Naive thymus-derived CD4-positive, alpha-beta T cell (primary cell): ENCODE measurements around the gene RPS29. TPM values are rescaled to one million over a fixed set of nuclear protein-coding genes. Genes with fewer than 3 reads are reported as not detected.

ENCODE experiments used
- ATAC-seq: fragments of 150-1000 bp; cut with Tn5 transposase; 2 replicates; pipeline ENCODE4 v1.10.0; 2021; ENCODE audit warnings: mild to moderate bottlenecking, moderate library complexity
- CTCF ChIA-PET: fragments of 350-600 bp; sonication (Branson Sonifier 250); formaldehyde crosslinking; loops from one replicate; lab custom pipeline; 2021; ENCODE audit warnings: antibody characterized with exemption; lab: Charles Lee
- POLR2A ChIA-PET: fragments of 350-600 bp; sonication (Branson Sonifier 250); formaldehyde crosslinking; loops from one replicate; lab custom pipeline; 2021; ENCODE audit warnings: antibody characterized with exemption, inconsistent platforms; lab: Charles Lee
- DNase-seq, 9 donors: peaks; one replicate each; pipeline versions ENCODE4 v3.0.0 to v3.0.0-alpha.2; 2020 to 2022; ENCODE audit warnings: mixed read lengths in 1 of 9
- H3K27ac ChIP-seq: one replicate; pipeline ENCODE4 v1.7.0; 2013; ENCODE audit warnings: mild to moderate bottlenecking, low read depth, low read length, moderate library complexity
- H3K27me3 ChIP-seq, 2 donors: one replicate each; pipeline ENCODE4 v1.7.0; 2013; ENCODE audit warnings: low read length in 2 of 2, mild to moderate bottlenecking in 2 of 2, moderate library complexity in 2 of 2; ENCODE audit not compliant: control insufficient read depth in 2 of 2, insufficient read depth in 2 of 2
- H3K36me3 ChIP-seq, 3 experiments: 1 replicate in 2 of 3; 2 replicates in 1 of 3; pipeline ENCODE4 v1.7.0; 2013; ENCODE audit warnings: low read length in 3 of 3, mild to moderate bottlenecking in 3 of 3, moderate library complexity in 1 of 3; ENCODE audit not compliant: insufficient read depth in 3 of 3, control insufficient read depth in 2 of 3
- H3K4me1 ChIP-seq, 2 donors: one replicate each; pipeline ENCODE4 v1.7.0; 2013; ENCODE audit warnings: low read length in 2 of 2, mild to moderate bottlenecking in 2 of 2, moderate library complexity in 1 of 2; ENCODE audit not compliant: control insufficient read depth in 2 of 2, insufficient read depth in 2 of 2
- H3K4me3 ChIP-seq: 2 replicates; pipeline ENCODE4 v1.7.0; 2013; ENCODE audit warnings: mild to moderate bottlenecking, low read length
- H3K9me3 ChIP-seq, 3 experiments: 1 replicate in 2 of 3; 2 replicates in 1 of 3; pipeline ENCODE4 v1.7.0; 2013; ENCODE audit warnings: low read length in 3 of 3; ENCODE audit not compliant: control insufficient read depth in 2 of 3
- H3K27ac Mint-ChIP-seq, 9 donors: one replicate each; pipeline ENCODE4 v1.8.0; 2020 to 2022; ENCODE audit warnings: mixed read lengths in 9 of 9, mild to moderate bottlenecking in 8 of 9, moderate library complexity in 5 of 9, inconsistent platforms in 2 of 9
- H3K27me3 Mint-ChIP-seq, 5 donors: one replicate each; pipeline ENCODE4 v1.8.0; 2021 to 2022; ENCODE audit warnings: mixed read lengths in 5 of 5, mild to moderate bottlenecking in 1 of 5
- H3K36me3 Mint-ChIP-seq, 5 donors: one replicate each; pipeline ENCODE4 v1.8.0; 2020 to 2022; ENCODE audit warnings: mixed read lengths in 5 of 5, mild to moderate bottlenecking in 3 of 5, inconsistent platforms in 1 of 5
- H3K4me1 Mint-ChIP-seq, 7 donors: one replicate each; pipeline ENCODE4 v1.8.0; 2020 to 2022; ENCODE audit warnings: mixed read lengths in 7 of 7, mild to moderate bottlenecking in 3 of 7, inconsistent platforms in 1 of 7
- H3K4me3 Mint-ChIP-seq, 10 donors: one replicate each; pipeline ENCODE4 v1.8.0; 2020 to 2022; ENCODE audit warnings: mild to moderate bottlenecking in 10 of 10, mixed read lengths in 10 of 10, moderate library complexity in 6 of 10, inconsistent platforms in 2 of 10
- H3K9me3 Mint-ChIP-seq, 11 donors: one replicate each; pipeline ENCODE4 v1.8.0; 2020 to 2022; ENCODE audit warnings: mixed read lengths in 11 of 11, mild to moderate bottlenecking in 4 of 11, inconsistent platforms in 1 of 11, moderate library complexity in 1 of 11
- intact Hi-C, 2 donors: fragments of 100-400 bp; cut with micrococcal nuclease; formaldehyde crosslinking; loops; one replicate each; pipeline ENCODE4 v1.15.1; 2023
- polyA plus RNA-seq, 2 donors: library from polyadenylated mRNA; unstranded; fragments of 300-500 nt; fragmentation: Illumina TruSeq; gene quantifications; one replicate each; pipeline ENCODE4 v1.2.3, GENCODE V29; 2021
- total RNA-seq, 6 experiments: library from RNA in 5 of 6; stranded (reverse) in 5 of 6; gene quantifications; 1 replicate in 5 of 6; 2 replicates in 1 of 6; pipeline ENCODE4 v1.2.3 and lab custom pipeline; 2021 to 2026

RPS29 gene
- total and polyA plus RNA-seq, 7 experiments from 2014 or later: 2,254 to 13,249 (median 3,040) TPM

DNA sequence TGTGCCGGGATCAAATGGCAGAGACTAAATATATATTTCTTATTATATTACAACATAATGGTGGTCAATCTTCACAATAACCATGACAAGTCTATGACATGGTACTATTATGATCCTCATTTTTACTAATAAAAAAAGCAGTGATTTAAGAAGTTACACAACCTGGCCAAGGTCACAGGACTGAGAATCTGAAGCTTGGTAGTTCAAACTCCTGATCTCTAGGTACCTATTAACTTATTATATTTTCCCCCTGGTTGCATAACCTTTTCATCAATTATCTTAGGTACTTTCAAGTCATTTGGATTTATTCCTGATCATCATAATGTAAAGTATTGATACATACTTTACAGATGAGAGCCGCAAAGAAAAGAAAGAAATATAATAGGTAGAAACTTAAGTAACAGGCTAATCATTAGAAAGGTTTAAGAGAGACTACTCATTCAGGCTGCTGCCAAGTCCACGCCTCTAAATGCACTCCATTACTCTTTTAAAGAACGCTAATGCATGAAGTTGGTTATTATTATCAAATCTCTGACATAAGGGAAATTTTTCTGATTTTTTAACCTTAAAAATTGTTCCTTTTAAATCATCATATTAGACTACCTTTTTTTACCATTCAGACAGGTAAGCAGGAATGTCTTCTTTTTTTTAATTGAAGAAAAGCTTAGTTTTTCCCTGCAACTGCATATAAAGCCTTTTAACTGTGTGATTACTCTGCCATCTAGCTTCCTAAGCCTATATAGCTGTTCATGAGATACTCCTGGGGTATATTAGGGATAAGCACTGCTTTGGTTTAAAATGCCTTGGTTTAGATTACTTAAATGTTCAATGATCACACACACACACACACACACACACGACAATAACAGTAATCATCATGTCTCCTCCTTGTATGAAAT lies 35.6 kb downstream of the RPS29 start:
- Histone ChIP-seq H3K27me3 (no peaks in the 10 kb centered on the region), H3K9me3 (no peaks in the 10 kb centered on the region), H3K4me1 (no peaks in the 10 kb centered on the region), H3K4me3 (no peak overlapping the region), H3K27ac (no peak overlapping the region), H3K36me3 (no peaks in the 10 kb centered on the region)
- intact Hi-C loops: no loop called here
- DNase-seq (no peak), ATAC-seq (no peak)
- peaks cover 0 to 8% (median 0%) of the 10 kb centered on the region in 5 donors for H3K27me3 Mint-ChIP-seq
- no peaks in the 10 kb centered on the region for H3K4me1 Mint-ChIP-seq
- H3K9me3 Mint-ChIP-seq: no peaks in the 10 kb centered on the region
- H3K36me3 Mint-ChIP-seq: no peaks in the 10 kb centered on the region
- H3K27ac Mint-ChIP-seq: no peak overlapping the region
- ChIA-PET CTCF (no interaction called here), POLR2A (no interaction called here)
- H3K4me3 Mint-ChIP-seq: no peak overlapping the region

DNA sequence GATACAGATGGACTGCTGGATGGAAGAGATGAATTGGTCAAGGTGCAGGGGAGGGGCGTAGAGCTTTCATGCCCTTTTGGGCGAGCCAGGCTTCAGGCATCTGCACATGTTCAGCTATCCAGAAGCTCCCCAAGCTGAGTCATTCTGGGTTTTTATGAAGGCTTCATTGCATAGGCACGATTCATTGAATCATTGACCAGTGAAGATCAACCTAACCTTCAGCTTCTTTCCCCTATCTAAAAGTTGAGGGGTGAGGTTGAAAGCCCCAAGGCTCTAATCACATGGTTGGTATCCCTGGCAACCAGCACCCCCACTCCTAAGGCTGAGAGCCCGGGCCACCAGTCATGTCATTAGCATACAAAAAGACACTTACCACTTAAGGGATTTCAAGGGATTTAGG lies 36.3 kb downstream of the RPS29 start:
- POLR2A ChIA-PET: no interaction called here
- CTCF ChIA-PET: no interaction called here
- H3K27me3 Mint-ChIP-seq: peaks cover 0 to 8% (median 0%) of the 10 kb centered on the region in 5 donors

DNA sequence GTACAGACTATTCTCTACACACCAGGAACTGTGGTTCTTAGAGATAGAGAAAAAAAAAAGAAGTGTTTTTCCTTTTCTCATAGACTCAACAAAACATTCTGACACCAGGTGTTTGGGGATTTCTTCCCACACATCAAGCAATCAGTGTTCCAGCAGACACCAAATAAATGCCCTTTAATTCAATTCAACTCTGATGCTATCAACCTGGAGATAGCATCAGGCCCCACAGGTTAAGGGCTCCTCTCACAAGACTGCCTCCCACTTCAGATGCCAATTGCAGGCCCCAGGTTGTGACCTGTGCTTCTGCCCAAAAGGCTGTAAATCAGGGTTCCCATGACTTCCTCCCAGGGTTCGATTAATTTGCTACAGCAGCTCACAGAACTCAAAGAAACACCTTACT lies 36.7 kb downstream of the RPS29 start:
- Histone ChIP-seq H3K36me3 (no peaks in the 10 kb centered on the region), H3K9me3 (no peaks in the 10 kb centered on the region), H3K4me3 (no peak overlapping the region), H3K4me1 (no peaks in the 10 kb centered on the region), H3K27me3 (no peaks in the 10 kb centered on the region), H3K27ac (no peak overlapping the region)
- ChIA-PET CTCF (no interaction called here), POLR2A (no interaction called here)
- Mint-ChIP-seq H3K4me3 (no peak overlapping the region), H3K36me3 (no peaks in the 10 kb centered on the region), H3K27me3 (peaks cover 0 to 8% (median 0%) of the 10 kb centered on the region in 5 donors), H3K9me3 (no peaks in the 10 kb centered on the region), H3K27ac (no peak overlapping the region), H3K4me1 (no peaks in the 10 kb centered on the region)
- intact Hi-C loops: no loop called here
- DNase-seq (no peak), ATAC-seq (no peak)

More for the DNA sequence above, 36.3 kb downstream of the RPS29 start:
- Mint-ChIP-seq H3K4me1 (no peaks in the 10 kb centered on the region), H3K27ac (no peak overlapping the region), H3K36me3 (no peaks in the 10 kb centered on the region), H3K9me3 (no peaks in the 10 kb centered on the region), H3K4me3 (no peak overlapping the region)
- Histone ChIP-seq H3K4me3 (no peak overlapping the region), H3K9me3 (no peaks in the 10 kb centered on the region), H3K27me3 (no peaks in the 10 kb centered on the region), H3K36me3 (no peaks in the 10 kb centered on the region), H3K4me1 (no peaks in the 10 kb centered on the region), H3K27ac (no peak overlapping the region)
- ATAC-seq: no peak
- intact Hi-C loops: no loop called here
- DNase-seq: no peak

DNA sequence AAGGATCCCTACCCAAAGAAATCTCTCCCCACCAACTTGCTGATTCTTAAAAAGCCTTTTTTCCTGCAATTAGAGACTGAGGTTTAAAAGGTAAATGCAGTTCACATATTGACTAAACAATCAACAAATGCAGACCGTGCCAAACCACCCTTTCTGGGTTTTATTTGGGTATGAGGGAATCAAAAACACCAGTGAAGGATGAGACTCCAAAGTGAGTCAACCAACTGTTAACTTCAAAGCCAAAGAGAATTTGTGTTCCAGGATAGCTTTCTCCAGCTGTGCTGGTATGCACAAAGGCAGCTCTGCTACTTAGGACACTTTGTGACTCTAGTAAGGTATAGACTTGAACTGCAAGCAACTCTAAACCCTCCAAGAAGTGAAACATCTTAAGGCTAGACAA lies 39.4 kb downstream of the RPS29 start:
- no peaks in the 10 kb centered on the region for H3K27me3 ChIP-seq
- intact Hi-C loops: no loop called here
- no peaks in the 10 kb centered on the region for H3K36me3 ChIP-seq
- peaks cover 0 to 5% (median 3%) of the 10 kb centered on the region in 11 donors for H3K9me3 Mint-ChIP-seq
- no peak overlapping the region for H3K27ac ChIP-seq
- ATAC-seq: no peak
- ChIA-PET POLR2A (no interaction called here), CTCF (interaction anchor here (1.2 kb wide), 1 partner anchor 85 kb away, joined by 3 read pairs; no protein-coding TSS in a partner anchor)
- H3K9me3 ChIP-seq: no peaks in the 10 kb centered on the region
- DNase-seq: no peak
- H3K4me3 Mint-ChIP-seq: no peak overlapping the region
- no peak overlapping the region for H3K27ac Mint-ChIP-seq
- H3K4me3 ChIP-seq: no peak overlapping the region
- peaks cover 0 to 5% (median 0%) of the 10 kb centered on the region in 5 donors for H3K36me3 Mint-ChIP-seq
- no peaks in the 10 kb centered on the region for H3K4me1 ChIP-seq
- no peaks in the 10 kb centered on the region for H3K4me1 Mint-ChIP-seq
- peaks cover 0 to 9% (median 5%) of the 10 kb centered on the region in 5 donors for H3K27me3 Mint-ChIP-seq

DNA sequence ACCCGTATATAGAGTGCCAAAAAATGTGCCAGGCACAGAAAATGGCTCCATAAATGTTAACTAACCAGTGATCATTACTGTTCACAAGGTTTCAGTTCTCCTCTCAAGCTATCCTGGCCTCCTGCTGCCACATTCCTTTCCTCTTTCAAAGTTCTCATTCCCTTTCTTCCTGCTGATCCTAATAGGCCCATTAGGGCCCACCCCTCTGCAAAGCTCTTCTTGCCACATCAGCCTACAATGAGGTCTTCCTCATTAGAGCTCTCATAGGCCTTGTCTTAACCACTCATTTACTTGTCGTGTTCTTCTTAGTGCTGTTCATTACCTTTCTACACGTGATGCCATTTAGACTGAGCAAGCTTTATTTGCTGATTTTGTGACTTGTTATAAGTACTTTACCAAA lies 40.5 kb downstream of the RPS29 start:
- ChIA-PET CTCF (interaction anchor here (1.2 kb wide), 1 partner anchor 84 kb away, joined by 3 read pairs; no protein-coding TSS in a partner anchor), POLR2A (no interaction called here)
- Mint-ChIP-seq H3K36me3 (peaks cover 0 to 12% (median 0%) of the 10 kb centered on the region in 5 donors), H3K27ac (no peak overlapping the region), H3K9me3 (peaks cover 0 to 13% (median 3%) of the 10 kb centered on the region in 11 donors), H3K27me3 (peaks cover 0 to 7% (median 3%) of the 10 kb centered on the region in 5 donors), H3K4me3 (no peak overlapping the region), H3K4me1 (no peaks in the 10 kb centered on the region)
- ATAC-seq (no peak), DNase-seq (no peak)
- no peaks in the 10 kb centered on the region for H3K4me1 ChIP-seq
- H3K9me3 ChIP-seq: peaks cover 0 to 8% (median 0%) of the 10 kb centered on the region in 3 experiments
- no peak overlapping the region for H3K27ac ChIP-seq
- H3K36me3 ChIP-seq: no peaks in the 10 kb centered on the region
- no peaks in the 10 kb centered on the region for H3K27me3 ChIP-seq
- intact Hi-C loops: no loop called here
- no peak overlapping the region for H3K4me3 ChIP-seq

DNA sequence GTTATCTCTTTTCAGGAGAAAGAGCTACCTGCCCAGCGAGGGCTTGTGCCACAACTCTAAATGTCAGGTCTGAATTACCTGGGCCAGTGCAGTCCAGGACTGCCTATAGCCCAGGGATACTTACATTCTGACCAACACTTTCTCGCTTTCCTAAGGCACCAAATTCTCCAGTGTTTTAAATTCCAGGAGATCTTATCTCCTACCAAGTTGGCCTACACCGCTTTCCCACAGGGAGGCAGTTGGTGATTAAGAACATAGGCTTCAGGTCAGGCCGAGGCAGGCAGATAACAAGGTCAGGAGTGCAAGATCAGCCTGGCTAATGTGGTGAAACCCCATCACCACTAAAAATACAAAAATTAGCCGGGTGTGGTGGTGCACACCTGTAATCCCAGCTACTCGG lies 41.1 kb downstream of the RPS29 start:
- H3K9me3 Mint-ChIP-seq: peaks cover 0 to 19% (median 4%) of the 10 kb centered on the region in 11 donors
- ChIA-PET POLR2A (no interaction called here), CTCF (no interaction called here)
- no peak overlapping the region for H3K27ac Mint-ChIP-seq
- H3K27me3 Mint-ChIP-seq: peaks cover 0 to 7% (median 3%) of the 10 kb centered on the region in 5 donors
- H3K36me3 Mint-ChIP-seq: peaks cover 0 to 16% (median 0%) of the 10 kb centered on the region in 5 donors
- H3K4me3 Mint-ChIP-seq: no peak overlapping the region
- no peaks in the 10 kb centered on the region for H3K4me1 Mint-ChIP-seq
- Histone ChIP-seq H3K9me3 (peaks cover 0 to 8% (median 0%) of the 10 kb centered on the region in 3 experiments), H3K27me3 (no peaks in the 10 kb centered on the region), H3K27ac (no peak overlapping the region), H3K4me3 (no peak overlapping the region), H3K4me1 (no peaks in the 10 kb centered on the region), H3K36me3 (no peaks in the 10 kb centered on the region)
- no peak for ATAC-seq
- DNase-seq: no peak
- intact Hi-C loops: no loop called here
